Hematopoietic multipotent progenitor cell (in vitro differentiated cells): ENCODE data around the gene USP22. TPM values are rescaled to one million over a fixed set of nuclear protein-coding genes. Genes with fewer than 3 reads are reported as not detected.

ENCODE experiments used
- DNase-seq, 3 donors: peaks; one replicate each; pipeline ENCODE4 v3.0.0-alpha.2; 2011 to 2015; ENCODE audit warnings: low read depth in 2 of 3, low spot score in 2 of 3
- total RNA-seq: library from RNA; depleted of rRNA; stranded (reverse); fragments of >200 nt; gene quantifications from one replicate; pipeline ENCODE4 v1.2.3, GENCODE V29; 2012

The USP22 gene
- total RNA-seq, 1 donor, result 331 TPM

- DNase-seq, result no peak
These were observed 39.7 kb downstream of the USP22 start for GRCh38 chr17:21003007-21003621.

- DNase-seq, result no peak
These were observed 40.4 kb downstream of the USP22 start for GRCh38 chr17:21002309-21003006.

GRCh38 chr17:21001813-21002221 lies 41.0 kb downstream of the USP22 start:
- DNase-seq, result no peak

GRCh38 chr17:21001111-21001812 lies 41.5 kb downstream of the USP22 start:
- no peak for DNase-seq

- DNase-seq, result no peak
These were observed 42.8 kb downstream of the USP22 start for GRCh38 chr17:20999841-21000532.

- DNase-seq, result no peak
These were observed 43.7 kb downstream of the USP22 start for GRCh38 chr17:20999044-20999573.

- DNase-seq, result no peak
These were observed 44.2 kb downstream of the USP22 start for GRCh38 chr17:20998571-20999043.

GRCh38 chr17:20997711-20998570 lies 44.9 kb downstream of the USP22 start:
- no peak for DNase-seq

GRCh38 chr17:20996724-20997615 lies 45.8 kb downstream of the USP22 start:
- no peak for DNase-seq

GRCh38 chr17:20995873-20996723 lies 46.7 kb downstream of the USP22 start:
- DNase-seq, result no peak

- DNase-seq, result no peak
These were observed 47.5 kb downstream of the USP22 start for GRCh38 chr17:20995164-20995872.

GRCh38 chr17:20994779-20995149 lies 48.0 kb downstream of the USP22 start:
- no peak for DNase-seq

- DNase-seq, result no peak
These were observed 48.7 kb downstream of the USP22 start for GRCh38 chr17:20993863-20994778.

- peak; percentile 30 to 90 (median 76) for DNase-seq
These were observed 49.6 kb downstream of the USP22 start for GRCh38 chr17:20992987-20993862.

- DNase-seq, result no peak
These were observed 50.4 kb downstream of the USP22 start for GRCh38 chr17:20992416-20992815.
